Measurements from ENCODE around the gene MSGN1. TPM values are rescaled to one million over a fixed set of nuclear protein-coding genes. Genes with fewer than 3 reads are reported as not detected.

The MSGN1 gene
- total RNA-seq, 1 donor from 2014 or later, result not detected

DNA sequence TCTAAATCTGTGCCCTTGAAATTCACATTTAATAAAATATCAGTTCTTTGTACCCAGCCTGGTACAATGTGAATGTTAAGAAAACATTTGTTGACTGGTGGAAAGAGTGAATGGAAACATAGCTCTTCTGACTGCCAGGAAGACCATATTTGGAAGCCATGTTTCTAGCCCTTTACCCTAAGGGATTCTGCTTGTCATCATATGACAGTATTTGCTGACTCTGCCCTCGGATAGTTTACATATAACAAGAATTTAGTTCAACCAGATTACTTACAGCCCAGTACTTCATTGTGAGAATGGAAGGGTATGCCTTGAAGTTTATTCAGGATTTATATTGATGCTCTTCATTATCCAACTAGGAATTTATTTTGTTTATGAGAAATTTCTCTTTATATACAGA is 48.4 kb downstream of the MSGN1 start:
- no peak overlapping the region for H3K4me3 Mint-ChIP-seq (ENCODE audit: low read depth)
- no peak for DNase-seq (ENCODE audit: low spot score)
- intact Hi-C loops (cut with micrococcal nuclease), result no loop called here
- no peak overlapping the region for H3K27ac Mint-ChIP-seq
- H3K36me3 Mint-ChIP-seq (ENCODE audit: low read depth), result no peaks in the 10 kb centered on the region
- H3K27me3 Mint-ChIP-seq (ENCODE audit: low read depth), result no peaks in the 10 kb centered on the region
- H3K4me1 Mint-ChIP-seq (ENCODE audit: low read depth), result no peaks in the 10 kb centered on the region
- no peaks in the 10 kb centered on the region for H3K9me3 Mint-ChIP-seq

DNA sequence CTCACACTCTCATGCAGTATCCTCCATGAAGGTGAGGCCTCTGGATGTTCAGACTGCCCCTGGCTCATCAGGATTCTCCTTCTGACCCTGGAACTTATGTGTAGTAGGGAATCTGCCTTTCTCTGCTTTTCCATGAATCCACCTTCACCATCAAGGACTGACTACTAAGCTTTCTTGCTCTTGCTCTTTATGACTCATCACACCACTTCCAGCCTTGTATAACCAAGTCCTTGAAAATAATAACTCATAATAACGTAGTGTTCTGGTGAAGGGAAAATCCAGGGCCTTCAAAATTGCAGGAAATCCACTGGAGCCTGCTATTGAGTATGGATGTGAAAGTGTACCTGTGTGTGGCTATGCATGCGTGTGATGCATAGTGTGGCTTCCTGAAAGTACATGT is 50.9 kb downstream of the MSGN1 start:
- H3K4me3 Mint-ChIP-seq (ENCODE audit: low read depth), result no peak overlapping the region
- no peaks in the 10 kb centered on the region for H3K36me3 Mint-ChIP-seq (ENCODE audit: low read depth)
- no peaks in the 10 kb centered on the region for H3K27me3 Mint-ChIP-seq (ENCODE audit: low read depth)
- no peaks in the 10 kb centered on the region for H3K4me1 Mint-ChIP-seq (ENCODE audit: low read depth)
- no peak overlapping the region for H3K27ac Mint-ChIP-seq
- no peak for DNase-seq (ENCODE audit: low spot score)
- no peaks in the 10 kb centered on the region for H3K9me3 Mint-ChIP-seq
- intact Hi-C loops (cut with micrococcal nuclease), result no loop called here

Other genes with a start within 250 kb of the MSGN1 start
- gene SMC6, start 62.6 kb upstream of the MSGN1 start, total RNA-seq, result 30.1 and 30.3 TPM in 2 replicates
- 26.6 and 29.2 TPM in 2 replicates for gene GEN1, start 62.3 kb upstream of the MSGN1 start, total RNA-seq
- 0.16 and 0.48 TPM in 2 replicates for gene KCNS3, start 62.2 kb downstream of the MSGN1 start, total RNA-seq

All from activated T-helper 2 cell treated with anti-CD3 and anti-CD28 coated beads, Interferon-gamma antibody, Interleukin-2, Interleukin-4, amounts not matched to agents 10 μg/mL and 5 μg/mL and 100 μg/mL, durations not matched to agents 14 hours and 24 hours and 36 hours (primary cell).